K562 (cell line): ENCODE results near the gene MIB2. TPM values are rescaled to one million over a fixed set of nuclear protein-coding genes. Genes with fewer than 3 reads are reported as not detected.

Experiments
- CTCF ChIP-seq, 3 experiments: IDR thresholded peaks in 2 of 3; conservative IDR thresholded peaks in 1 of 3; 2 replicates each; pipeline ENCODE4 v1.5.1; 2011 to 2012; ENCODE audit warnings: low read length in 3 of 3, mild to moderate bottlenecking in 3 of 3, control low read depth in 2 of 3, improper control_type of control experiment in 1 of 3, inconsistent platforms in 1 of 3, low read depth in 1 of 3, mixed read lengths in 1 of 3, moderate library complexity in 1 of 3; ENCODE audit not compliant: insufficient read depth in 2 of 3
- DNMT1 ChIP-seq: fragments of 450-650 bp; IDR thresholded peaks from 2 replicates; pipeline ENCODE4 v1.6.1; 2016; ENCODE audit warnings: antibody characterized with exemption, mild to moderate bottlenecking
- DPF2 ChIP-seq: fragments of 450-650 bp; IDR thresholded peaks from 2 replicates; pipeline ENCODE4 v1.6.1; 2016
- E2F8 ChIP-seq: fragments of 450-650 bp; IDR thresholded peaks from 2 replicates; pipeline ENCODE4 v1.7.1; 2018; ENCODE audit warnings: mild to moderate bottlenecking, low read depth; ENCODE audit not compliant: partially characterized antibody
- FOXO4 ChIP-seq: fragments of 450-650 bp; formaldehyde crosslinking; IDR thresholded peaks from 2 replicates; pipeline ENCODE4 v1.4.0; 2020; ENCODE audit warnings: mild to moderate bottlenecking, moderate library complexity
- GTF2F1 ChIP-seq: IDR thresholded peaks from 2 replicates; pipeline ENCODE4 v1.6.1; 2011; ENCODE audit warnings: low read depth, low read length, improper control_type of control experiment
- HNRNPUL1 ChIP-seq: fragments of 200-400 bp; formaldehyde crosslinking; IDR thresholded peaks from 2 replicates; pipeline ENCODE4 v1.6.1; 2017; ENCODE audit warnings: low read length
- MAFG ChIP-seq: fragments of 450-650 bp; conservative IDR thresholded peaks from 2 replicates; pipeline ENCODE4 v1.6.1; 2016; ENCODE audit warnings: missing genetic modification characterization, missing compliant biosample characterization
- MAX ChIP-seq: sonication (generic); formaldehyde crosslinking; IDR thresholded peaks from 2 replicates; pipeline ENCODE4 v1.9.0; 2022; ENCODE audit warnings: mild to moderate bottlenecking, missing genetic modification reagents
- MED1 ChIP-seq: sonication (generic); formaldehyde crosslinking; IDR thresholded peaks from 2 replicates; pipeline ENCODE4 v1.8.1; 2023; ENCODE audit warnings: missing genetic modification reagents, borderline replicate concordance
- NFRKB ChIP-seq: fragments of 450-650 bp; IDR thresholded peaks from 2 replicates; pipeline ENCODE4 v1.6.1; 2016; ENCODE audit warnings: low read depth
- SMARCA4 ChIP-seq: fragments of 450-650 bp; IDR thresholded peaks from 2 replicates; pipeline ENCODE4 v1.6.1; 2016
- THAP12 ChIP-seq: fragments of 250-450 bp; sonication (Bioruptor Pico); IDR thresholded peaks from 2 replicates; pipeline ENCODE4 v1.9.0; 2021; ENCODE audit warnings: mild to moderate bottlenecking, inconsistent platforms
- YY1 ChIP-seq, 3 experiments: IDR thresholded peaks; 2 replicates each; pipeline ENCODE4 v1.6.1; 2011; ENCODE audit warnings: low read length in 2 of 3, mild to moderate bottlenecking in 2 of 3, moderate library complexity in 2 of 3, borderline replicate concordance in 1 of 3, control low read depth in 1 of 3, low read depth in 1 of 3; ENCODE audit not compliant: insufficient read depth in 3 of 3, insufficient replicate concordance in 2 of 3, control insufficient read depth in 1 of 3, insufficient read length in 1 of 3; ENCODE audit errors: extremely low read depth in 1 of 3
- ZNF561 ChIP-seq: fragments of 450-650 bp; formaldehyde crosslinking; conservative IDR thresholded peaks from 2 replicates; pipeline ENCODE4 v1.4.0; 2020; ENCODE audit warnings: mild to moderate bottlenecking, moderate library complexity
- ZNF589 ChIP-seq: fragments of 200-800 bp; sonication (Bioruptor generic); IDR thresholded peaks from 2 replicates; pipeline ENCODE4 v1.6.1; 2016; ENCODE audit warnings: low read depth, missing genetic modification characterization, missing compliant biosample characterization
- polyA plus RNA-seq, 8 experiments: library from polyadenylated mRNA; depleted of rRNA in 4 of 8; stranded (reverse) in 5 of 8; unstranded in 3 of 8; fragments of >200 nt; fragmentation: Nextera tagmentation in 2 of 8; fragmentation: Illumina TruSeq in 1 of 8; extraction: Ambion mirVana in 2 of 8; extraction: Trizol in 1 of 8; gene quantifications; 2 replicates each; pipeline versions ENCODE4 v1.2.1 to v1.2.3, GENCODE V29; 2011 to 2014; ENCODE audit warnings: inconsistent platforms in 1 of 8, missing spikeins in 1 of 8
- total RNA-seq, 7 experiments: library from RNA; depleted of rRNA in 6 of 7; stranded (reverse); fragments of >200 nt in 6 of 7; fragmentation: Illumina TruSeq in 2 of 7; extraction: Trizol in 2 of 7; gene quantifications; 2 replicates each; pipeline versions ENCODE4 v1.2.1 to v1.2.3, GENCODE V29; 2011 to 2021; ENCODE audit warnings: low replicate concordance in 1 of 7

MIB2 gene
- total and polyA plus RNA-seq, 9 of the 15 experiments (the other 6 are each of a cell fraction or from before 2014, with no cell fraction given): 0.04 to 17.0 (median 4.9) TPM; not detected in 1

- TF ChIP-seq SMARCA4 (peak; percentile 44; the same call in 1 of the 2 replicates), MED1 (CRISPR knock-in tag) (no peak), E2F8 (no peak), FOXO4 (CRISPR knock-in tag) (no peak), DPF2 (peak; percentile 62), HNRNPUL1 (no peak), ZNF561 (CRISPR knock-in tag) (no peak), DNMT1 (no peak), MAX (peak; percentile 50; the same call in 1 of the 2 replicates), MAFG (no peak), NFRKB (no peak), THAP12 (CRISPR knock-in tag) (0 out of 2 replicates have a peak, but pooled peaks have one; percentile 37), GTF2F1 (no peak), YY1 (IDR thresholded peaks at IDR 0.05; ENCODE audit: borderline replicate concordance in 1 of 3, control insufficient read depth in 1 of 3, extremely low read depth in 1 of 3, insufficient read depth in 3 of 3, insufficient read length in 1 of 3, insufficient replicate concordance in 2 of 3, low read depth in 1 of 3, low read length in 2 of 3) (no peak), ZNF589 (no peak), CTCF (IDR thresholded peaks at IDR 0.05 in 2 of 3, conservative IDR thresholded peaks at IDR 0.05 in 1 of 3; ENCODE audit: insufficient read depth in 2 of 3, low read depth in 1 of 3, low read length in 3 of 3) (peak; percentile 17 to 32 (median 21); a peak in 3 of 6 replicates)
Observed at GRCh38 chr1:1597275-1597930, 17.9 kb upstream of the MIB2 start (continued).
